Measurements from ENCODE around the gene XPC.

The XPC gene

GRCh38 chr3:14142567-14143270 is 35.7 kb downstream of the XPC start:
- FAIRE-seq = no peak
- TF ChIP-seq, protein P1, sequence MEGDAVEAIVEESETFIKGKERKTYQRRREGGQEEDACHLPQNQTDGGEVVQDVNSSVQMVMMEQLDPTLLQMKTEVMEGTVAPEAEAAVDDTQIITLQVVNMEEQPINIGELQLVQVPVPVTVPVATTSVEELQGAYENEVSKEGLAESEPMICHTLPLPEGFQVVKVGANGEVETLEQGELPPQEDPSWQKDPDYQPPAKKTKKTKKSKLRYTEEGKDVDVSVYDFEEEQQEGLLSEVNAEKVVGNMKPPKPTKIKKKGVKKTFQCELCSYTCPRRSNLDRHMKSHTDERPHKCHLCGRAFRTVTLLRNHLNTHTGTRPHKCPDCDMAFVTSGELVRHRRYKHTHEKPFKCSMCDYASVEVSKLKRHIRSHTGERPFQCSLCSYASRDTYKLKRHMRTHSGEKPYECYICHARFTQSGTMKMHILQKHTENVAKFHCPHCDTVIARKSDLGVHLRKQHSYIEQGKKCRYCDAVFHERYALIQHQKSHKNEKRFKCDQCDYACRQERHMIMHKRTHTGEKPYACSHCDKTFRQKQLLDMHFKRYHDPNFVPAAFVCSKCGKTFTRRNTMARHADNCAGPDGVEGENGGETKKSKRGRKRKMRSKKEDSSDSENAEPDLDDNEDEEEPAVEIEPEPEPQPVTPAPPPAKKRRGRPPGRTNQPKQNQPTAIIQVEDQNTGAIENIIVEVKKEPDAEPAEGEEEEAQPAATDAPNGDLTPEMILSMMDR (IDR thresholded peaks at IDR 0.05; ENCODE audit: insufficient read depth, missing control alignments) = no peak
- DNase-seq (ENCODE audit: insufficient read length, low spot score) = no peak

DNA sequence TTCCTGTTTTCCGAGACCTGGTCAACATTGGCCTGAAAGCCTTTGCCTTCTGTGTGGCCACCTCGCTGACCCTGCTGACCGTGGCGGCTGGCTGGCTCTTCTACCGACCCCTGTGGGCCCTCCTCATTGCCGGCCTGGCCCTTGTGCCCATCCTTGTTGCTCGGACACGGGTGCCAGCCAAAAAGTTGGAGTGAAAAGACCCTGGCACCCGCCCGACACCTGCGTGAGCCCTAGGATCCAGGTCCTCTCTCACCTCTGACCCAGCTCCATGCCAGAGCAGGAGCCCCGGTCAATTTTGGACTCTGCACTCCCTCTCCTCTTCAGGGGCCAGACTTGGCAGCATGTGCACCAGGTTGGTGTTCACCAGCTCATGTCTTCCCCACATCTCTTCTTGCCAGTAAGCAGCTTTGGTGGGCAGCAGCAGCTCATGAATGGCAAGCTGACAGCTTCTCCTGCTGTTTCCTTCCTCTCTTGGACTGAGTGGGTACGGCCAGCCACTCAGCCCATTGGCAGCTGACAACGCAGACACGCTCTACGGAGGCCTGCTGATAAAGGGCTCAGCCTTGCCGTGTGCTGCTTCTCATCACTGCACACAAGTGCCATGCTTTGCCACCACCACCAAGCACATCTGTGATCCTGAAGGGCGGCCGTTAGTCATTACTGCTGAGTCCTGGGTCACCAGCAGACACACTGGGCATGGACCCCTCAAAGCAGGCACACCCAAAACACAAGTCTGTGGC is 36.6 kb downstream of the XPC start:
- FAIRE-seq (no peak), DNase-seq (ENCODE audit: insufficient read length, low spot score) (no peak)
- TF ChIP-seq, protein P1 (IDR thresholded peaks at IDR 0.05; ENCODE audit: insufficient read depth, missing control alignments) = no peak

DNA sequence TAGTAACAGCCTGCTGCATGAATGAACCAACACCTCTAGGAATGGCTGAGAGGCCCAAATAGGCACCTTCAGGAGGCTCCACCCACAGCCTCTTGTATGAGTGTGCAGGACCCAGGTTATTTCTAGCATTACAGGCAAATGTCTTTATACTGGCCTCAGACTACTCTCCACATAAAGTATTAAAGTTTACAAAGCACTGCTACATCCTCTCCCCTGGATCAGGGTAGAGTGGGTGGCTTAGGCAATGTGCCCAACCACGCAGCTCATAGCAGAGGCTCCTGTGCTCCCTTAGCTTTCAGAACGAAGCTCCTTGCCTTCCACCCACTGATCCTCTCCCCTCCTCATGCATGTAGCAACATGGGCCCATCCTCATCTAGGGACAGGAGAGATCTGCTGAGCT is 37.3 kb downstream of the XPC start:
- DNase-seq (ENCODE audit: insufficient read length, low spot score) (no peak), FAIRE-seq (no peak)
- TF ChIP-seq, protein P1 (IDR thresholded peaks at IDR 0.05; ENCODE audit: insufficient read depth, missing control alignments) = no peak

DNA sequence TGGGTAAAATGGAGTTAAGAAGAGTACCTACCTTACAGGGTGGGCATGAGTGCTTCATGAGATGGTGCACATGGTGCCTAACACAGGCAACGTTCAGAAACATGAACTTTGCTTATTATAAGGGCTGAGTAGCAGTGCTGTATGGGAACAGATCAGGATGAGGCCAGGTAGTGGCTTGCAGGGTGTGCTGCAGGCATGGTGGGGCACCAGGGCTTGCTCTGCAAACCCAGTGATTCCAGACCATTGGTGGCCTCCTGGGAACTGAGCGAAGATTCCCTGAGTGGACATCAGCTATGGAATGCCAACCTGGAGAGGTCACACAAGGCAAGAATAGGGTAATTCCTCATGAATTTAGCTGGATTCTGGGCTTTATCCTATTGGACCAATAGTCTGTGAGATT is 37.7 kb downstream of the XPC start:
- no peak for FAIRE-seq
- TF ChIP-seq, protein P1 (IDR thresholded peaks at IDR 0.05; ENCODE audit: insufficient read depth, missing control alignments) = no peak

GRCh38 chr3:14139771-14140170 is 38.6 kb downstream of the XPC start:
- FAIRE-seq (no peak), DNase-seq (ENCODE audit: insufficient read length, low spot score) (no peak)
- TF ChIP-seq, protein P1 (IDR thresholded peaks at IDR 0.05; ENCODE audit: insufficient read depth, missing control alignments) = no peak

More for the DNA sequence above, 37.7 kb downstream of the XPC start:
- no peak for DNase-seq (ENCODE audit: insufficient read length, low spot score)

DNA sequence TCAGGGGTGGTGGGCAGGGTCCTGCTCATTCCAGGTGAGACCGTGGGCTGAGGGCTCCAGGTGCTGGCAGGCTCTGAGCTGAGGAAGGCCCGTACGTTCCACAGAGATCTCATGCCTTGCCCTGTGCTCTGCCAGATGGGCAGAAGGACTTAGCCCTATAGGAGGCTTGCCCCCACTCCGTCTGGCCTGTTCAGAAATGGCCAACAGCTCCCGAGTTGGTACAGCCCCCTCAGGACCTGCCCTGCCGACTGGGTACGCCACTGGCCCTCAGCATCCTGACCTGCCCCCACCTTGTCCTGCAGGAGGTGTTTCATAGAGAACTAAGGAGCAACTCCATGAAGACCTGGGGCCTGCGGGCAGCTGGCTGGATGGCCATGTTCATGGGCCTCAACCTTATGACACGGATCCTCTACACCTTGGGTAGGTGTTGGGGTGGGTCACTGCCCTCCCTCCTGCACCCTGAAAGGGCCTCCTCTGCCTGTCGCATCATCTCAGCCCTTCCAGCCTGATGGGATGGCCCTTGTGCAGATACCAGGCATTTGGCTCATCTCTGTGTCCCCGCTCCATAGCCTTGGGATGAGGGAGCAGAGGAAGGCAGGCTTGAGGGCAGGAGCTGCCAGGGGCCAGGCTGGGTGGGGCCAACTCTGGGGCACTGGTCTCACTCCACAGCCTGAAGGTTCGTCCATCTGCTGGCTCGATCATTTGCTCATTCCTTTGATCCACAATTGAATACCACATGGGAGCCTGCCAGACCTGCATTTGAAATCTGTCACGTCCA is 39.3 kb downstream of the XPC start:
- DNase-seq (ENCODE audit: insufficient read length, low spot score) (no peak), FAIRE-seq (no peak)
- TF ChIP-seq, protein P1 (IDR thresholded peaks at IDR 0.05; ENCODE audit: insufficient read depth, missing control alignments) = no peak
